NCI-H2029 treated with DMSO at 0.1 percent for 48 hours (cell line): Measurements from ENCODE around the gene MRTO4.
"Not testable (repeated sequence)": the region's sequence is repeated elsewhere in the genome, so short reads cannot be mapped to it uniquely, and the experiment has no call there.

Source experiments
- DNase-seq: peaks from one replicate; lab custom pipeline; 2025; lab: John Stamatoyannopoulos, UW

MRTO4 gene

DNA sequence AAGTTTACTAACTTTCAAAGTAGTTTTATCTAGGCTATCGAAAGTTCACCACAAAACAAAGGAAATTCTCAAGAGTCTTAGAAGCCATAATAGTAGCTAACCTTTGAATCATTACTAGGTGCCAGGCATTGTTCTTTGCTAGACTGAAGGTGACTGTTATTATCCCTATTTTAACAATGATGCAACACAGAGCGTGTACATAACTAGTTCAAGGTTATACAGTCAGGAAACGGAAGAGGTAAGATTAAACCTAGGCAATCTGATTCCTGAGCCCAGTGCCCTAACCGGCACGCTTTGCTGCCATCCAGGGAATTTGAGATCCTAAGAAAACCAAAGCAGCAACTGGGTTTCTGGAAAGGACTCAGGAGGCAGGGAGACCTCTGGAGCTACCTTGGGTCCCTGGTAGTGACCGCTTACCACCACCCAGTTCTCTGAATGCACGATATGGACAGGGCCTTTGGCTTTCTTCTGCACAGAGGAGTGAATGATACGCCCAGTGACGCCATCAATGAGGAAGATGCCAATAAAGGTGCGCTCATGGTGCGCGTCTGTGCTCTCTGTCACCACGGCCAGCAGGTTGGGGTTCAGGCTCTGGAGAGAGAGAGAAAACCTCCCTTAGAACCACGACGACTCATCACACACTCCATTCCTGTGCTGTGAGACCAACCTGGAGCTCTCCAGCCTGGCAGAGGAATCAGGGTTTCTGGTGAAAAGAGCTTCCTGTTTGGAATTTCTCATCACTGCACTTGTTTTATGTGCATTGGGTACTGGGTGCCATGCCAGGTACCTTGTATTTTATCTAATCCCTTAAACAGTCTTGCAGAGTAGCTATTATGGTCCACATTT is 28.4 kb upstream of the MRTO4 start:
- DNase-seq: no peak

DNA sequence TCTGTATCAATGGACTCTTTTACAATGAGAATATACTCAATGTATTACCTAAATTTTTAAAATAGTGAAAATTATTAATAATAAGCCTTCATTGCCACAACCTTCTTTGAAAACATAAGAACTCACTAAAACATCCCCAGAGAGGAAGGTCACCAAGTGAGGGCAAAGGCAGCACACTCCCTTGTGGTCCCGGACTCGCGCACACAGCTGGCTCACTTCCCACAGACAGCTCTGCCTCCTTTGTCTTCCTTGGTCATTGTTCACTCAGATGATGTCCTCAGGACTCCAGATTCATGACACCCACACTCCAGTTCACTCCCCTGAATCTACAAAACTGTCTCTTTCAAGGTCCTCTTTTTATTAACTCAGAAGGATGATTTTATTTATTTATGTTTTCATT is 22.4 kb upstream of the MRTO4 start:
- DNase-seq: no peak

- no peak for DNase-seq
Observed at GRCh38 chr1:19229828-19230325, 21.7 kb upstream of the MRTO4 start.

GRCh38 chr1:19231736-19232523 is 19.7 kb upstream of the MRTO4 start:
- DNase-seq: not testable (repeated sequence)

- peak; percentile 42 for DNase-seq
Observed at GRCh38 chr1:19232524-19232846, 19.1 kb upstream of the MRTO4 start.

- no peak for DNase-seq
Observed at GRCh38 chr1:19234224-19234623, 17.4 kb upstream of the MRTO4 start.

DNA sequence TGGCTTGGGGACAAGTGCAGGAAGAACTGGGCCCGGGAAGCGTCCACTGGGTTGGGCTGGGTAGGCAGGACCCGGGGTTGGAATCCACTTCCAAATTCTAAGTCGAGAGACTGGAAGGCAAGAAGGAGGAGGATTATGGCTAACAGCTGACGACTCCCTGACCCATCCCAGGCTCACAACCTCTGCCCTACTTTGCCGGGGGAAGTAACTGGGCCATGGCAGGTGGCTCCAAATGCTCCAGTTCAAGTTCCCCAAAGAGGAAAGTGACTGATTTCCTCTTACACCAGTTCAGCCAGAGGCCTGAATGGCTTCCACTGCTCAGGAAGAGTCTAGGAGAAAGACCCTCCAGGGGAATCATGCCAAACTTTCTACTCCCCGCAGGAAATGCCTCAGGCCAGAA is 11.7 kb upstream of the MRTO4 start:
- no peak for DNase-seq

- no peak for DNase-seq
Observed at GRCh38 chr1:19240673-19241538, 10.7 kb upstream of the MRTO4 start.

GRCh38 chr1:19250629-19251304 is 838 bp upstream of the MRTO4 start:
- DNase-seq: no peak

DNA sequence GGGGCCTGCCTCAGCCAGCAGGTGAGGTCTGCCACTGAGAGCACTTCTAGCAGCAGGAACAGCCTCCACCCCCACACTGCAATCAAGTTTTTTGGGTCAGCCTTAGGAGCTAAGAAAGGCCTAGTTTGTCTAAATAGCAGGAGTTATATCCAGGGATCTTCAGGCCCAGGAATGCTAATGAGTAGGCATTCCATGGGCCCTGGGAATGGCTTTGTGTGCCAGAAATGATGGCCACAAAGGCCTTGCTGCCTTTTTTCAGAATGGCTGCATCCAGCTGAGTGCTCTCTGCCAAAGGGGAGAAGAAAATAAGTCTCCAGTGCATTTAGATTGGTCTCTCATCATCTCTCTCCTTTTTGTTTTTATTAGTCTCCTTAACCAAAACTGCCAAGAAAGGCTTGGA is 2.8 kb downstream of the MRTO4 start:
- no peak for DNase-seq

- no peak for DNase-seq
Observed at GRCh38 chr1:19255288-19255687, 3.7 kb downstream of the MRTO4 start.

DNA sequence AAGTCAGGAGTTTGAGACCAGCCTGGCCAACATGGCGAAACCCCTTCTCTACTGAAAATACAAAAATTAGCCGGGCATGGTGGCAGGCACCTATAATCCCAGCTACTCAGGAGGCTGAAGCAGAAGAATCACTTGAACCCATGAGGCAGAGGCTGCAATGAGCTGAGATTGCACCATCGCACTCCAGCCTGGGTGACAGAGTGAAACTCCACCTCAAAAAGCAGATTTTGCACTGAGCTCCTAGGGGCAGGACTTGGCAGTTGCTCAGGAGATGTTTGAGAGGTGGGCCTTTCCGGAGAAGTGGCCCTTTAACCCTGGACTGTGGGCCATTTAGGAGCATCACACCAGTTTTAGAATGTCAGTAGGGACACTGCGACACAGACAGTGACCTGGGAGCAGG is 4.7 kb downstream of the MRTO4 start:
- not testable (repeated sequence) for DNase-seq

DNA sequence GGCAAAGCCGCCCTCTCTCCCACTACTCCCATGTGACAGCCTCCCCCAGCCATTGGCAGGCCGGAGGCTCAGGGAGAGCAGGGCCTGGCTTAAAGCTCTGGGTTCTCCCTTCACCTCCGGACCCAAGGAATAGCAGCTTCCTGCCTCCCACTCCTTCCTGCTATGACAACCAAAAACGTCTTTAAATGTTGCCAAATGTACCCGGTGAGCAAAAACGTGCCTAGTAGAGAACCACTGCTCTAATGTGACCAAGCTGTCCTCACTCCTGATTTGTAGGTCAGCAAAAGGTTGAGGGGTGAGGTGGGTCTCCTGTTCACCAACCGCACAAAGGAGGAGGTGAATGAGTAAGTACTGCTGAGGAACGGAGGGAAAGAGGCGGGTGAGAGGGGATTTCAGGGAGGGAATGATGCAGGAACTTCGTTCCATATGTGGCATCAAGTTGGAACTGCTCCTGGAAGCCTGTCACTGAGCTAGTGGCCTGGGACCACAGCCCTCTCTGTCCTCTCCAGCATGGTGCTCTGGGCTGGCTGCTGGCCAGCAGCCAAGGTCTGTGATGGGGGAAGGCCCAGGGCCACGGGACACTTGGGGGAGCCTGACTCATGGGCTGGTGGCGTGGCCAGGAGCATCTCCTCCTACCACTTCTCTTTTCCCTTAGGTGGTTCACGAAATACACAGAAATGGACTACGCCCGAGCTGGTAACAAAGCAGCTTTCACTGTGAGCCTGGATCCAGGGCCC is 5.7 kb downstream of the MRTO4 start:
- no peak for DNase-seq

GRCh38 chr1:19258353-19258752 is 6.7 kb downstream of the MRTO4 start:
- no peak for DNase-seq

- DNase-seq: no peak
Observed at GRCh38 chr1:19260211-19261138, 8.9 kb downstream of the MRTO4 start.

GRCh38 chr1:19262047-19262446 is 10.4 kb downstream of the MRTO4 start:
- no peak for DNase-seq

- DNase-seq: no peak
Observed at GRCh38 chr1:19262744-19263143, 11.1 kb downstream of the MRTO4 start.

DNA sequence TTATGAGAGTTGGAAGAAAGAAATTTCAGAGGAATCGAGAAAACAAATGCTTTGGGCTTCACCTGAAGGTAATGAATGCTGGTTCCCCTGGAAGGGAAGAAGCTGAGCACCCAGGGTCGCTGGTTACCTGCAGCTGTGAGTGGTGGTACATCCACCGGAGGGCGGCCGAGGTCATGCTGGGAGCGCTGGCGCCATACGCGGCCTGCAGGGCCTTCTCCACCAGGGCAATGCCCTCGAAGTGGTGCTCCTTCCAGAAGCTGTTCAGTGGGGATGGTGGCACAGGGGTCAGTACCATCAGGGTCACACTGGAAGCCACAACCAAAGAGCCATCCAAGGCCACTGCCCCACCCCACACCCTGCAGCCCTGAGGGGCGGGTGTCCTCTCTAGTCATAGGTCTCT is 16.8 kb downstream of the MRTO4 start:
- DNase-seq: no peak

DNA sequence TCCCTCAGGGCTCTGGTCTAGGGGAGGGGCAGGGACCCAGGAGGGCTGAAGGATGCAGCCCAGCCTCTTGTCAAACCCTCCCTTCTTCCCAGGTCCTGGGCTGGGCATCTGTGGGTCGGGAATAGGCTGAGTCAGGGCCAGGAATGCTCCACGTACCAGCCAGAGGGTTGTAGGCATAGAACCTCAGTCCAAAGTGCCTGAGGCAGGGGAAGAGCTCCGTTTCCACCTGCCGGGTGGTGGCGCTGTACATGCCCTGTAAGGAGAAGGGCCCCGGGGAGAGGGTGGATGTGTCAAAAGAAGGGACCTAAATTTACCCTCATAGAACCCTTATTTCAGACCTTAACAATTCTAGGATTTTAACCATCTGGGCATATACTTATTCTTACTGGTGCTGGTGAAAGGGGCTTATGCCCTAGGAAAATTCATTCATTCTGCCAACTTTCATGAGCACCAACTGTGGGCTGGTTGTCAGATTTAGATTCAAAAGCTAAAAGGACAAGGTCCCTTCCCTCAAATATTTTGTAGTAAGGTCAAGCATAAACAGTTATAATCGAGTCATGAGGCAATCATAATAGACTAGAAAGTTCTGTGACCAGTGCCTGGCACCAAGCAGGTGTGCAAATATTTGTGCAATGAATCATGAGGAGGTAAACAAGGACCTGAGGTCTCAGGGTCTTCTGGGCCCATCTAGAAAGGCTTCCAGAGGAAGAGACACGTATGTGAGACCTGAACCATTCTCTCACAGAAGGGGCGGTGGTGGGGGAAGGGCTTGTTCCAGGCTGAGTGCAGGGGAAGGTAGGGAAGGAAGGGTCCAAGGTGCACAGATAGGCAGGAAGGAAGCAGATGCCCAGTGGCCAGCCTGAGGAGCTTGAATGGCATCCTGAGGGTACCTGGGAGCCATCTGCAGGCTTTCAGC is 18.1 kb downstream of the MRTO4 start:
- DNase-seq: not testable (repeated sequence)
